ENCODE results near the gene FARP2.
"Not testable (repeated sequence)": the region's sequence is repeated elsewhere in the genome, so short reads cannot be mapped to it uniquely, and the experiment has no call there.

Gene FARP2

GRCh38 chr2:241413501-241413900 lies 57.4 kb downstream of the FARP2 start:
- DNase-seq: not testable (repeated sequence)

GRCh38 chr2:241413929-241414580 lies 58.0 kb downstream of the FARP2 start:
- DNase-seq: no peak

GRCh38 chr2:241415196-241415595 lies 59.1 kb downstream of the FARP2 start:
- no peak for DNase-seq

GRCh38 chr2:241417626-241418025 lies 61.5 kb downstream of the FARP2 start:
- no peak for DNase-seq

GRCh38 chr2:241421330-241421729 lies 65.2 kb downstream of the FARP2 start:
- no peak for DNase-seq

GRCh38 chr2:241421942-241422341 lies 65.9 kb downstream of the FARP2 start:
- DNase-seq: not testable (repeated sequence)

GRCh38 chr2:241422350-241422749 lies 66.3 kb downstream of the FARP2 start:
- no peak for DNase-seq

GRCh38 chr2:241423489-241423888 lies 67.4 kb downstream of the FARP2 start:
- DNase-seq: not testable (repeated sequence)

- DNase-seq: no peak
Observed at GRCh38 chr2:241425368-241425767, 69.3 kb downstream of the FARP2 start.

- no peak for DNase-seq
Observed at GRCh38 chr2:241430178-241430577, 74.1 kb downstream of the FARP2 start.

- DNase-seq: no peak
Observed at GRCh38 chr2:241432824-241433448, 76.9 kb downstream of the FARP2 start.

- no peak for DNase-seq
Observed at GRCh38 chr2:241437179-241437578, 81.1 kb downstream of the FARP2 start.

- no peak for DNase-seq
Observed at GRCh38 chr2:241441492-241441891, 85.4 kb downstream of the FARP2 start.

GRCh38 chr2:241443486-241444223 lies 87.6 kb downstream of the FARP2 start:
- peak; percentile 93 for DNase-seq

- no peak for DNase-seq
Observed at GRCh38 chr2:241445426-241445825, 89.3 kb downstream of the FARP2 start.

GRCh38 chr2:241450092-241450491 lies 94.0 kb downstream of the FARP2 start:
- DNase-seq: not testable (repeated sequence)

- DNase-seq: no peak
Observed at GRCh38 chr2:241451840-241452506, 95.9 kb downstream of the FARP2 start.

- DNase-seq: not testable (repeated sequence)
Observed at GRCh38 chr2:241453919-241454318, 97.8 kb downstream of the FARP2 start.

GRCh38 chr2:241454837-241455485 lies 98.9 kb downstream of the FARP2 start:
- DNase-seq: no peak

GRCh38 chr2:241456546-241456945 lies 100.5 kb downstream of the FARP2 start:
- no peak for DNase-seq

- no peak for DNase-seq
Observed at GRCh38 chr2:241458687-241459086, 102.6 kb downstream of the FARP2 start.

- no peak for DNase-seq
Observed at GRCh38 chr2:241459520-241459919, 103.4 kb downstream of the FARP2 start.

GRCh38 chr2:241460631-241461030 lies 104.5 kb downstream of the FARP2 start:
- no peak for DNase-seq

All from stimulated activated CD4-positive, alpha-beta T cell treated with anti-CD3 and anti-CD28 coated beads, Interleukin-1b, Interleukin-23, amount 100 ng/mL, for 48 hours (primary cell).